HCT116 (cell line): ENCODE data around the gene ADAT3. TPM values are rescaled to one million over a fixed set of nuclear protein-coding genes. Genes with fewer than 3 reads are reported as not detected.

Experiments used
- ATAC-seq: fragments of 200-7000 bp; cut with Tn5 transposase; 2 replicates; pipeline ENCODE4 v1.9.1; 2020; ENCODE audit warnings: mild to moderate bottlenecking, moderate library complexity
- BruUV-seq: library from RNA; stranded (reverse); fragments of 400-500 nt; replicated peaks from 2 replicates; lab custom pipeline; 2021; lab: Mats Ljungman, UMichigan
- CTCF ChIA-PET: fragments of 300-600 bp; sonication (Branson Sonifier 250); formaldehyde crosslinking; loops from one replicate; lab custom pipeline; 2021; ENCODE audit warnings: antibody characterized with exemption; lab: Charles Lee
- POLR2A ChIA-PET: fragments of 300-600, 350-600 bp; sonication (Branson Sonifier 250); formaldehyde crosslinking; loops from one replicate; lab custom pipeline; 2021; ENCODE audit warnings: antibody characterized with exemption; lab: Charles Lee
- RAD21 ChIA-PET, 2 experiments: fragments of 300-600 bp; sonication (Branson Sonifier 250); formaldehyde crosslinking; loops; one replicate each; lab custom pipeline; 2023; ENCODE audit warnings: low total read pairs in 2 of 2; ENCODE audit not compliant: uncharacterized antibody in 2 of 2, unreplicated experiment in 2 of 2, low non-redundant PET in 1 of 2; lab: Charles Lee
- DNase-seq: peaks from one replicate; pipeline ENCODE4 v3.0.0-alpha.2; 2010; ENCODE audit warnings: low read depth, low spot score
- H2AFZ ChIP-seq: fragments of 200-600 bp; shearing (Covaris generic), sonication (generic); 2 replicates; pipeline ENCODE4 v1.6.1; 2017; ENCODE audit warnings: low read depth, mixed run types, mixed read lengths, antibody characterized with exemption, low read length; ENCODE audit not compliant: poor library complexity, severe bottlenecking
- H3K27ac ChIP-seq: 2 replicates; pipeline ENCODE4 v1.5.1; 2012; ENCODE audit warnings: low read depth, low read length
- H3K27me3 ChIP-seq: fragments of 200-600 bp; sonication (generic); 2 replicates; pipeline ENCODE4 v1.6.1; 2016; ENCODE audit warnings: mixed run types, low read length, mixed read lengths; ENCODE audit not compliant: insufficient read depth
- H3K36me3 ChIP-seq, 2 experiments: fragments of 200-500 bp in 1 of 2; fragments of 200-600 bp in 1 of 2; sonication (Bioruptor generic) in 1 of 2; sonication (generic) in 1 of 2; 2 replicates each; pipeline versions ENCODE4 v1.5.1 to v1.6.1; 2014 to 2016; ENCODE audit warnings: low read length in 2 of 2, inconsistent platforms in 1 of 2, mixed read lengths in 1 of 2, mixed run types in 1 of 2; ENCODE audit not compliant: insufficient read depth in 2 of 2, control insufficient read depth in 1 of 2
- H3K4me1 ChIP-seq, 2 experiments: fragments of 200-600 bp in 1 of 2; sonication (generic) in 1 of 2; 2 replicates each; pipeline versions ENCODE4 v1.5.1 to v1.6.1; 2012 to 2017; ENCODE audit warnings: low read length in 2 of 2, inconsistent platforms in 1 of 2, mild to moderate bottlenecking in 1 of 2, mixed read lengths in 1 of 2, mixed run types in 1 of 2, moderate library complexity in 1 of 2; ENCODE audit not compliant: insufficient read depth in 2 of 2, control insufficient read depth in 1 of 2
- H3K4me2 ChIP-seq: fragments of 200-600 bp; sonication (generic); 2 replicates; pipeline ENCODE4 v1.6.1; 2017; ENCODE audit warnings: mixed run types, low read length, mixed read lengths
- H3K4me3 ChIP-seq, 2 experiments: fragments of 200-600 bp in 1 of 2; sonication (generic) in 1 of 2; replicated peaks in 1 of 2; 2 replicates each; pipeline ENCODE4 v1.5.1; 2011 to 2016; ENCODE audit warnings: low read length in 2 of 2, control low read depth in 1 of 2, low read depth in 1 of 2, mild to moderate bottlenecking in 1 of 2, mixed read lengths in 1 of 2, mixed run types in 1 of 2
- H3K79me2 ChIP-seq: fragments of 200-600 bp; sonication (generic); 2 replicates; pipeline ENCODE4 v1.6.1; 2017; ENCODE audit warnings: mild to moderate bottlenecking, mixed run types, low read length, moderate library complexity, mixed read lengths; ENCODE audit not compliant: insufficient read depth
- H3K9ac ChIP-seq: fragments of 200-600 bp; sonication (generic); 2 replicates; pipeline ENCODE4 v1.6.1; 2016; ENCODE audit warnings: low read length, mixed read lengths
- H3K9me2 ChIP-seq: fragments of 200-600 bp; sonication (generic), shearing (Covaris generic); 2 replicates; pipeline ENCODE4 v1.6.1; 2017; ENCODE audit warnings: mixed run types, mild to moderate bottlenecking, moderate library complexity; ENCODE audit not compliant: insufficient read depth
- H3K9me3 ChIP-seq, 2 experiments: fragments of 200-500 bp in 1 of 2; fragments of 200-600 bp in 1 of 2; sonication (Bioruptor generic) in 1 of 2; sonication (generic) in 1 of 2; 2 replicates each; pipeline ENCODE4 v1.6.1; 2014 to 2017; ENCODE audit warnings: low read length in 2 of 2, mixed read lengths in 2 of 2, inconsistent platforms in 1 of 2, low read depth in 1 of 2, mild to moderate bottlenecking in 1 of 2, mixed run types in 1 of 2, moderate library complexity in 1 of 2; ENCODE audit not compliant: control insufficient read depth in 1 of 2, insufficient read depth in 1 of 2
- H4K20me1 ChIP-seq: fragments of 200-600 bp; sonication (generic), shearing (Covaris generic); 2 replicates; pipeline ENCODE4 v1.6.1; 2017; ENCODE audit warnings: mixed run types, mild to moderate bottlenecking, moderate library complexity; ENCODE audit not compliant: insufficient read depth
- CBX3 ChIP-seq: IDR thresholded peaks from 2 replicates; pipeline ENCODE4 v1.6.1; 2012; ENCODE audit warnings: low read depth
- CEBPB ChIP-seq: IDR thresholded peaks from 2 replicates; pipeline ENCODE4 v1.6.1; 2012; ENCODE audit warnings: low read depth
- EGR1 ChIP-seq: IDR thresholded peaks from 2 replicates; pipeline ENCODE4 v1.6.1; 2012; ENCODE audit warnings: low read depth
- EZH2 ChIP-seq: fragments of 200-600 bp; sonication (generic); IDR thresholded peaks from 2 replicates; pipeline ENCODE4 v1.6.1; 2017; ENCODE audit warnings: antibody characterized with exemption, mixed run types
- EZH2phosphoT487 ChIP-seq: fragments of 200-600 bp; IDR thresholded peaks from 2 replicates; pipeline ENCODE4 v1.6.1; 2018; ENCODE audit warnings: antibody characterized with exemption, borderline replicate concordance
- POLR2A ChIP-seq: IDR thresholded peaks from 2 replicates; pipeline ENCODE4 v1.7.0; 2011; ENCODE audit warnings: borderline replicate concordance; ENCODE audit not compliant: insufficient read depth, insufficient read length; ENCODE audit errors: extremely low read depth
- POLR2AphosphoS5 ChIP-seq: IDR thresholded peaks from 2 replicates; pipeline ENCODE4 v1.6.1; 2011; ENCODE audit warnings: mild to moderate bottlenecking, low read depth, low read length, moderate library complexity
- SIN3A ChIP-seq: IDR thresholded peaks from 2 replicates; pipeline ENCODE4 v1.6.1; 2012; ENCODE audit warnings: low read depth
- SRF ChIP-seq: IDR thresholded peaks from 2 replicates; pipeline ENCODE4 v1.6.1; 2012; ENCODE audit warnings: low read depth
- TCF7L2 ChIP-seq: IDR thresholded peaks from 2 replicates; pipeline ENCODE4 v1.7.0; 2011; ENCODE audit warnings: borderline replicate concordance, inconsistent platforms; ENCODE audit not compliant: insufficient read depth, insufficient read length; ENCODE audit errors: extremely low read depth
- ZFX ChIP-seq: fragments of 450-650 bp; IDR thresholded peaks from 2 replicates; pipeline ENCODE4 v1.6.1; 2017
- intact Hi-C: fragments of 100-400 bp; cut with micrococcal nuclease; formaldehyde crosslinking; loops from 2 replicates; pipeline ENCODE4 v1.10.0; 2022
- total RNA-seq: library from RNA; stranded (reverse); gene quantifications from one replicate; pipeline ENCODE4 v1.2.1, GENCODE V29; 2021; ENCODE audit not compliant: unreplicated experiment
- TF ChIP-seq, protein P1 (sequence below): IDR thresholded peaks from 2 replicates; pipeline ENCODE4 v1.6.1; 2012
- TF ChIP-seq, protein P2 (sequence below), 3 experiments: fragments of 200-600 bp in 1 of 3; sonication (generic) in 1 of 3; IDR thresholded peaks in 2 of 3; conservative IDR thresholded peaks in 1 of 3; 2 replicates each; pipeline ENCODE4 v1.5.1; 2012 to 2017; ENCODE audit warnings: low read depth in 2 of 3, low read length in 2 of 3, antibody characterized with exemption in 1 of 3, borderline replicate concordance in 1 of 3, control low read depth in 1 of 3, mild to moderate bottlenecking in 1 of 3, mixed read lengths in 1 of 3, mixed run types in 1 of 3, moderate library complexity in 1 of 3; ENCODE audit not compliant: insufficient read depth in 1 of 3
- TF ChIP-seq, protein P3 (sequence below): IDR thresholded peaks from 2 replicates; pipeline ENCODE4 v1.6.1; 2012; ENCODE audit warnings: low read depth

Gene ADAT3
- total RNA-seq, 1 experiment from 2014 or later = 15.9 TPM

DNA sequence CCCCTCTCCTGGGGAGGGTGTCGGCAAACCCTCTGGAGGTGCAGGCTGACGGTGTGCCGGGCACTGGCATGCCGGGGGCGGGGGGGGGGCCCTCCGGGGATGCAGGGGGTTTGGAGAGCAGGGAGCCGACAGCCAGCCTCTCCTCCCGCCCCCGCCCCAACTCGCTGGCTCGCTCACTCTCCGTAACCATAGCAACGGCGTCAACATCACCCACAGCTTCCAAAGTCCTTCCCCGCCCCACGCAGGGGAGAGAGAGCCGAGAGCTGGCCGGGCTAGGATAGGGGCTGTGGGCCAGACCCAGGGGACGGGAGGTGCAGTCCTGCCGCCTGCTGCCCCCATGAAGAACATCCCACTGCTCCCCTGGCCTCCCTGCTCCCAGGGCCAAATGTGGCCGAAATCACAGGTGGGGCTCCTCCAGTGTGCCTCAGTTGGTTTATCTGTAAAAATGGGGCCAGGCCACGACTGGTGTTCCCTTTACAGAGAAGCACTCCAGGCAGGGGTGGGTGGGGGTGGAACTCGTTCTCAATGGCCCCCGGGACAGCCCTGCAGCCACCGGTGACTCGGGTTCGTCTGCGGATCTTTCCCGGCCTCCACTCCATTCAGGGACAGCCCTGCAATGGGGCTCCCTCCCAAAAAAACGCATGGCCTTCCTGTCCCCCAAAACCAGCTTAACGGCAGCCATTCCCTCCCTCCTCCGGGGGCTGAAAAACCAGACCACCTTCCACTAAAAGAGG, 45.0 kb upstream of the ADAT3 start:
- intact Hi-C loops = no loop called here
- Histone ChIP-seq H3K27me3 (no peaks in the 10 kb centered on the region), H3K9me3 (no peaks in the 10 kb centered on the region), H3K36me3 (0 out of 4 replicates have a peak, but pooled peaks cover 0 to 4% of the 10 kb centered on the region in 2 experiments), H3K79me2 (peaks cover 74% of the 10 kb centered on the region), H3K27ac (peak overlapping the region; percentile 99), H3K9ac (peak overlapping the region; percentile 97), H3K9me2 (no peaks in the 10 kb centered on the region), H4K20me1 (no peaks in the 10 kb centered on the region; the same call in 1 of the 2 replicates), H3K4me3 (peak overlapping the region in 1 of 2 experiments; percentile 94; a peak in 2 of 4 replicates), H2AFZ (no peak overlapping the region), H3K4me1 (peaks cover 62 to 79% of the 10 kb centered on the region in 2 experiments), H3K4me2 (peak overlapping the region; percentile 91)
- POLR2A ChIA-PET = interaction anchor here (0.7 kb wide), 1 partner anchor 532 kb away, joined by 4 read pairs; no protein-coding TSS in a partner anchor
- CTCF ChIA-PET = no interaction called here
- BruUV-seq = no TSS peak
- DNase-seq (no peak), ATAC-seq (no peak)
- TF ChIP-seq ZFX (no peak), EGR1 (no peak), EZH2phosphoT487 (no peak), SRF (no peak), POLR2AphosphoS5 (no peak), SIN3A (no peak), CEBPB (no peak), TCF7L2 (no peak), EZH2 (no peak), POLR2A (no peak), CBX3 (no peak)
- TF ChIP-seq, protein P1, sequence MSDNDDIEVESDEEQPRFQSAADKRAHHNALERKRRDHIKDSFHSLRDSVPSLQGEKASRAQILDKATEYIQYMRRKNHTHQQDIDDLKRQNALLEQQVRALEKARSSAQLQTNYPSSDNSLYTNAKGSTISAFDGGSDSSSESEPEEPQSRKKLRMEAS = no peak
- TF ChIP-seq, protein P2, sequence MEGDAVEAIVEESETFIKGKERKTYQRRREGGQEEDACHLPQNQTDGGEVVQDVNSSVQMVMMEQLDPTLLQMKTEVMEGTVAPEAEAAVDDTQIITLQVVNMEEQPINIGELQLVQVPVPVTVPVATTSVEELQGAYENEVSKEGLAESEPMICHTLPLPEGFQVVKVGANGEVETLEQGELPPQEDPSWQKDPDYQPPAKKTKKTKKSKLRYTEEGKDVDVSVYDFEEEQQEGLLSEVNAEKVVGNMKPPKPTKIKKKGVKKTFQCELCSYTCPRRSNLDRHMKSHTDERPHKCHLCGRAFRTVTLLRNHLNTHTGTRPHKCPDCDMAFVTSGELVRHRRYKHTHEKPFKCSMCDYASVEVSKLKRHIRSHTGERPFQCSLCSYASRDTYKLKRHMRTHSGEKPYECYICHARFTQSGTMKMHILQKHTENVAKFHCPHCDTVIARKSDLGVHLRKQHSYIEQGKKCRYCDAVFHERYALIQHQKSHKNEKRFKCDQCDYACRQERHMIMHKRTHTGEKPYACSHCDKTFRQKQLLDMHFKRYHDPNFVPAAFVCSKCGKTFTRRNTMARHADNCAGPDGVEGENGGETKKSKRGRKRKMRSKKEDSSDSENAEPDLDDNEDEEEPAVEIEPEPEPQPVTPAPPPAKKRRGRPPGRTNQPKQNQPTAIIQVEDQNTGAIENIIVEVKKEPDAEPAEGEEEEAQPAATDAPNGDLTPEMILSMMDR (IDR thresholded peaks at IDR 0.05 in 2 of 3, conservative IDR thresholded peaks at IDR 0.05 in 1 of 3; ENCODE audit: borderline replicate concordance in 1 of 3, insufficient read depth in 1 of 3, low read depth in 2 of 3, low read length in 2 of 3) = no peak
- TF ChIP-seq, protein P3, sequence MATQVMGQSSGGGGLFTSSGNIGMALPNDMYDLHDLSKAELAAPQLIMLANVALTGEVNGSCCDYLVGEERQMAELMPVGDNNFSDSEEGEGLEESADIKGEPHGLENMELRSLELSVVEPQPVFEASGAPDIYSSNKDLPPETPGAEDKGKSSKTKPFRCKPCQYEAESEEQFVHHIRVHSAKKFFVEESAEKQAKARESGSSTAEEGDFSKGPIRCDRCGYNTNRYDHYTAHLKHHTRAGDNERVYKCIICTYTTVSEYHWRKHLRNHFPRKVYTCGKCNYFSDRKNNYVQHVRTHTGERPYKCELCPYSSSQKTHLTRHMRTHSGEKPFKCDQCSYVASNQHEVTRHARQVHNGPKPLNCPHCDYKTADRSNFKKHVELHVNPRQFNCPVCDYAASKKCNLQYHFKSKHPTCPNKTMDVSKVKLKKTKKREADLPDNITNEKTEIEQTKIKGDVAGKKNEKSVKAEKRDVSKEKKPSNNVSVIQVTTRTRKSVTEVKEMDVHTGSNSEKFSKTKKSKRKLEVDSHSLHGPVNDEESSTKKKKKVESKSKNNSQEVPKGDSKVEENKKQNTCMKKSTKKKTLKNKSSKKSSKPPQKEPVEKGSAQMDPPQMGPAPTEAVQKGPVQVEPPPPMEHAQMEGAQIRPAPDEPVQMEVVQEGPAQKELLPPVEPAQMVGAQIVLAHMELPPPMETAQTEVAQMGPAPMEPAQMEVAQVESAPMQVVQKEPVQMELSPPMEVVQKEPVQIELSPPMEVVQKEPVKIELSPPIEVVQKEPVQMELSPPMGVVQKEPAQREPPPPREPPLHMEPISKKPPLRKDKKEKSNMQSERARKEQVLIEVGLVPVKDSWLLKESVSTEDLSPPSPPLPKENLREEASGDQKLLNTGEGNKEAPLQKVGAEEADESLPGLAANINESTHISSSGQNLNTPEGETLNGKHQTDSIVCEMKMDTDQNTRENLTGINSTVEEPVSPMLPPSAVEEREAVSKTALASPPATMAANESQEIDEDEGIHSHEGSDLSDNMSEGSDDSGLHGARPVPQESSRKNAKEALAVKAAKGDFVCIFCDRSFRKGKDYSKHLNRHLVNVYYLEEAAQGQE = no peak
- RAD21 ChIA-PET = no interaction called here
